ENCODE measurements around the gene MTA3.

GRCh38 chr2:42607101-42607637 is 38.7 kb downstream of the MTA3 start:
- no peak for TF ChIP-seq POLR2AphosphoS5 (IDR thresholded peaks at IDR 0.05)
- TF ChIP-seq EZH2 (IDR thresholded peaks at IDR 0.05; ENCODE audit: borderline replicate concordance, insufficient read depth, low read length, poor library complexity, severe bottlenecking), result no peak
- TF ChIP-seq CTCF (IDR thresholded peaks at IDR 0.05; ENCODE audit: poor library complexity, severe bottlenecking), result no peak
- no peak for TF ChIP-seq MXI1 (conservative IDR thresholded peaks at IDR 0.05; ENCODE audit: poor library complexity, severe bottlenecking)

All from neural cell (in vitro differentiated cells).